ENCODE results near the gene SPINT2. TPM values are rescaled to one million over a fixed set of nuclear protein-coding genes. Genes with fewer than 3 reads are reported as not detected.
A peak's percentile ranks its signal among the peaks of the same experiment; 100 is the strongest.

The SPINT2 gene
- 442 and 650 TPM in 2 replicates for total RNA-seq (2014; rRNA removed)
- percentile 89 among the genes with signal in this experiment for Bru-seq, nascent RNA
- BruChase-seq, experiment 1, labeled RNA remaining after a 6-hour chase = percentile 84 among the genes with signal in this experiment
- BruChase-seq, experiment 2, labeled RNA remaining after a 2-hour chase = percentile 84 among the genes with signal in this experiment
- long read RNA-seq, transcript SPINT2-202 (6 exons, 1,367 nt) = minor isoform, 67 of 1,650 reads
- long read RNA-seq, transcript SPINT2-201 (7 exons, 1,802 nt) = major isoform, 1,414 of 1,650 reads
- long read RNA-seq, transcript SPINT2-204 (7 exons, 1,246 nt) = minor isoform, 5 of 1,650 reads
- long read RNA-seq, partial matches to known transcripts = 108 of 1,650 reads
- long read RNA-seq, other reads (novel, unspliced or antisense) = 54 of 1,650 reads

GRCh38 chr19:38264486-38265212 lies at the start of gene SPINT2:
Gene SPINT2, plus strand, starts transcription at chr19:38264573. Its CDS starts 320 bp downstream, at chr19:38264893.
- ATAC-seq = peak; percentile 1
- BruUV-seq (replicated peaks) = no TSS peak
- H3K4me2 ChIP-seq (ENCODE audit: low read length) = peak within 1 kb of the TSS; percentile 85
- H3K9ac ChIP-seq (ENCODE audit: low read length) = peak within 1 kb of the TSS; percentile 86
- H3K27ac ChIP-seq (ENCODE audit: low read length) = peak within 1 kb of the TSS; percentile 73
- peaks cover 52% of the 10 kb centered on the region for H3K79me2 ChIP-seq (ENCODE audit: low read length)
- H2AFZ ChIP-seq (ENCODE audit: low read length) = peak within 1 kb of the TSS; percentile 73
- H3K9me3 ChIP-seq (ENCODE audit: low read length) = no peaks in the 10 kb centered on the region
- H3K36me3 ChIP-seq (ENCODE audit: low read depth, low read length) = no peaks in the 10 kb centered on the region
- H3F3A ChIP-seq (ENCODE audit: low read length, unreplicated experiment) = no peaks in the 10 kb centered on the region
- H3K4me3 ChIP-seq (ENCODE audit: low read length) = peak within 1 kb of the TSS; percentile 91
- intact Hi-C loops (cut with micrococcal nuclease) = no loop called here
- ChIA-PET CTCF (no interaction called here), POLR2A (ENCODE audit: unreplicated experiment) (interaction anchor here (0.6 kb wide), 2 partner anchors 98 to 165 kb away, joined by 3 to 4 read pairs; no protein-coding TSS in a partner anchor)
- no peaks in the 10 kb centered on the region for H3K9me2 ChIP-seq (replicated peaks; ENCODE audit: low read length)
- peaks cover 18% of the 10 kb centered on the region for H4K20me1 ChIP-seq (ENCODE audit: low read length)
- no peaks in the 10 kb centered on the region for H3K27me3 ChIP-seq (ENCODE audit: low read length)
- no peak for DNase-seq
- peaks cover 46% of the 10 kb centered on the region for H3K4me1 ChIP-seq (ENCODE audit: insufficient read depth, low read length)
- TF ChIP-seq CTCF (conservative IDR thresholded peaks at IDR 0.05; ENCODE audit: low read depth, low read length) (no peak), EZH2phosphoT487 (IDR thresholded peaks at IDR 0.05; ENCODE audit: borderline replicate concordance, low read length) (no peak), EZH2 (IDR thresholded peaks at IDR 0.05; ENCODE audit: low read length, unreplicated experiment) (no peak)

GRCh38 chr19:38216785-38217641 lies 47.4 kb upstream of the SPINT2 start:
- Histone ChIP-seq H4K20me1 (ENCODE audit: low read length) (no peaks in the 10 kb centered on the region), H3K4me2 (ENCODE audit: low read length) (no peak overlapping the region), H3F3A (ENCODE audit: low read length, unreplicated experiment) (no peaks in the 10 kb centered on the region), H3K79me2 (ENCODE audit: low read length) (no peaks in the 10 kb centered on the region), H2AFZ (ENCODE audit: low read length) (no peak overlapping the region), H3K27me3 (ENCODE audit: low read length) (no peaks in the 10 kb centered on the region), H3K9me2 (replicated peaks; ENCODE audit: low read length) (no peaks in the 10 kb centered on the region), H3K27ac (ENCODE audit: low read length) (no peak overlapping the region), H3K4me3 (ENCODE audit: low read length) (no peak overlapping the region), H3K9me3 (ENCODE audit: low read length) (no peaks in the 10 kb centered on the region), H3K9ac (ENCODE audit: low read length) (no peak overlapping the region), H3K4me1 (ENCODE audit: insufficient read depth, low read length) (no peaks in the 10 kb centered on the region), H3K36me3 (ENCODE audit: low read depth, low read length) (no peaks in the 10 kb centered on the region)
- no TSS peak for BruUV-seq (replicated peaks)
- intact Hi-C loops (cut with micrococcal nuclease) = no loop called here
- POLR2A ChIA-PET (ENCODE audit: unreplicated experiment) = no interaction called here
- ATAC-seq (no peak), DNase-seq (no peak)
- TF ChIP-seq EZH2phosphoT487 (IDR thresholded peaks at IDR 0.05; ENCODE audit: borderline replicate concordance, low read length) (no peak), CTCF (conservative IDR thresholded peaks at IDR 0.05; ENCODE audit: low read depth, low read length) (no peak), EZH2 (IDR thresholded peaks at IDR 0.05; ENCODE audit: low read length, unreplicated experiment) (no peak)
- CTCF ChIA-PET = no interaction called here
